DND-41 (cell line): ENCODE results near the gene TMEM198.

Experiments
- ATAC-seq: fragments of 200-7000 bp; cut with Tn5 transposase; 3 replicates; pipeline ENCODE4 v1.9.1; 2021; ENCODE audit warnings: low read depth; ENCODE audit not compliant: insufficient read depth
- DNase-seq: peaks from one replicate; pipeline ENCODE4 v3.0.0-alpha.2; 2020
- H2AFZ ChIP-seq: 2 replicates; pipeline ENCODE4 v1.6.0; 2012; ENCODE audit warnings: low read depth, low read length
- H3K27ac ChIP-seq: 2 replicates; pipeline ENCODE4 v1.5.1; 2012; ENCODE audit warnings: low read length, inconsistent platforms
- H3K27me3 ChIP-seq: fragments of 200-600 bp; sonication (generic); 2 replicates; pipeline ENCODE4 v1.6.0; 2012; ENCODE audit warnings: low read length, mild to moderate bottlenecking, inconsistent platforms; ENCODE audit not compliant: insufficient read depth, poor library complexity
- H3K36me3 ChIP-seq: 2 replicates; pipeline ENCODE4 v1.5.1; 2012; ENCODE audit warnings: low read length, inconsistent platforms; ENCODE audit not compliant: insufficient read depth
- H3K4me1 ChIP-seq: 2 replicates; pipeline ENCODE4 v1.5.1; 2012; ENCODE audit warnings: mild to moderate bottlenecking, low read length; ENCODE audit not compliant: insufficient read depth
- H3K4me2 ChIP-seq: 2 replicates; pipeline ENCODE4 v1.6.0; 2012; ENCODE audit warnings: mild to moderate bottlenecking, moderate library complexity, low read length, inconsistent platforms; ENCODE audit not compliant: insufficient read depth
- H3K4me3 ChIP-seq, 2 experiments: fragments of 200-600 bp in 1 of 2; shearing (Covaris generic) in 1 of 2; 2 replicates each; pipeline ENCODE4 v1.5.1; 2012 to 2016; ENCODE audit warnings: inconsistent platforms in 2 of 2, low read length in 2 of 2, mild to moderate bottlenecking in 2 of 2, low read depth in 1 of 2, moderate library complexity in 1 of 2
- H3K79me2 ChIP-seq: 2 replicates; pipeline ENCODE4 v1.6.0; 2012; ENCODE audit warnings: low read length, inconsistent platforms; ENCODE audit not compliant: insufficient read depth
- H3K9ac ChIP-seq: 2 replicates; pipeline ENCODE4 v1.6.0; 2012; ENCODE audit warnings: low read depth, mild to moderate bottlenecking, inconsistent platforms, low read length, moderate library complexity
- H3K9me3 ChIP-seq: 2 replicates; pipeline ENCODE4 v1.5.1; 2012; ENCODE audit warnings: low read length, moderate library complexity, mild to moderate bottlenecking, inconsistent platforms; ENCODE audit not compliant: insufficient read depth, severe bottlenecking
- H4K20me1 ChIP-seq: 2 replicates; pipeline ENCODE4 v1.6.0; 2012; ENCODE audit warnings: low read length; ENCODE audit not compliant: insufficient read depth
- CTCF ChIP-seq: IDR thresholded peaks from 2 replicates; pipeline ENCODE4 v1.5.1; 2012; ENCODE audit warnings: borderline replicate concordance, low read length, moderate library complexity, mild to moderate bottlenecking; ENCODE audit not compliant: poor library complexity, severe bottlenecking; ENCODE audit errors: extremely low read depth
- EZH2 ChIP-seq: IDR thresholded peaks from 3 replicates; pipeline ENCODE4 v1.6.1; 2012; ENCODE audit warnings: borderline replicate concordance, low read depth, mild to moderate bottlenecking, moderate library complexity, low read length, inconsistent platforms; ENCODE audit not compliant: severe bottlenecking

Gene TMEM198

GRCh38 chr2:219593154-219593553 lies 49.3 kb downstream of the TMEM198 start:
- H3K36me3 ChIP-seq: no peaks in the 10 kb centered on the region
- TF ChIP-seq EZH2 (no peak), CTCF (no peak)
- H3K4me1 ChIP-seq: peaks cover 10% of the 10 kb centered on the region
- DNase-seq (no peak), ATAC-seq (no peak)
- H3K9ac ChIP-seq: no peak overlapping the region
- H3K9me3 ChIP-seq: no peaks in the 10 kb centered on the region
- H3K4me3 ChIP-seq: no peak overlapping the region
- peaks cover 3% of the 10 kb centered on the region; the same call in 1 of the 2 replicates for H3K79me2 ChIP-seq
- no peak overlapping the region for H2AFZ ChIP-seq
- H3K4me2 ChIP-seq: no peak overlapping the region
- no peaks in the 10 kb centered on the region for H4K20me1 ChIP-seq
- no peak overlapping the region for H3K27ac ChIP-seq
- no peaks in the 10 kb centered on the region for H3K27me3 ChIP-seq

- no peaks in the 10 kb centered on the region for H4K20me1 ChIP-seq
- H3K9me3 ChIP-seq: no peaks in the 10 kb centered on the region
- no peak overlapping the region for H3K4me3 ChIP-seq
- H2AFZ ChIP-seq: no peak overlapping the region
- H3K36me3 ChIP-seq: no peaks in the 10 kb centered on the region
- ATAC-seq: no peak
- no peak for DNase-seq
- no peaks in the 10 kb centered on the region for H3K27me3 ChIP-seq
- H3K4me2 ChIP-seq: no peak overlapping the region
- TF ChIP-seq CTCF (no peak), EZH2 (no peak)
- H3K4me1 ChIP-seq: peaks cover 22% of the 10 kb centered on the region
- H3K27ac ChIP-seq: no peak overlapping the region
- H3K9ac ChIP-seq: no peak overlapping the region
- H3K79me2 ChIP-seq: peaks cover 8% of the 10 kb centered on the region; the same call in 1 of the 2 replicates
Measured at GRCh38 chr2:219595256-219595655, 51.4 kb downstream of the TMEM198 start.

- peak overlapping the region; percentile 72 for H3K9ac ChIP-seq
- no peaks in the 10 kb centered on the region for H4K20me1 ChIP-seq
- peaks cover 10% of the 10 kb centered on the region for H3K36me3 ChIP-seq
- no peaks in the 10 kb centered on the region for H3K27me3 ChIP-seq
- peak overlapping the region; percentile 39 to 75; a peak in 3 of 4 replicates for H3K4me3 ChIP-seq
- H3K79me2 ChIP-seq: peaks cover 8% of the 10 kb centered on the region; the same call in 1 of the 2 replicates
- DNase-seq: no peak
- peaks cover 22% of the 10 kb centered on the region for H3K4me1 ChIP-seq
- peak overlapping the region; percentile 91 for H3K4me2 ChIP-seq
- TF ChIP-seq CTCF (no peak), EZH2 (no peak)
- ATAC-seq: peak; percentile 5; the same call in 1 of the 3 replicates
- peak overlapping the region; percentile 88 for H2AFZ ChIP-seq
- H3K9me3 ChIP-seq: no peaks in the 10 kb centered on the region
- peak overlapping the region; percentile 86 for H3K27ac ChIP-seq
Measured at GRCh38 chr2:219596954-219597551, 53.2 kb downstream of the TMEM198 start.
